Measurements from ENCODE around the gene ADRA2C.
A peak's percentile ranks its signal among the peaks of the same experiment; 100 is the strongest.

DNA sequence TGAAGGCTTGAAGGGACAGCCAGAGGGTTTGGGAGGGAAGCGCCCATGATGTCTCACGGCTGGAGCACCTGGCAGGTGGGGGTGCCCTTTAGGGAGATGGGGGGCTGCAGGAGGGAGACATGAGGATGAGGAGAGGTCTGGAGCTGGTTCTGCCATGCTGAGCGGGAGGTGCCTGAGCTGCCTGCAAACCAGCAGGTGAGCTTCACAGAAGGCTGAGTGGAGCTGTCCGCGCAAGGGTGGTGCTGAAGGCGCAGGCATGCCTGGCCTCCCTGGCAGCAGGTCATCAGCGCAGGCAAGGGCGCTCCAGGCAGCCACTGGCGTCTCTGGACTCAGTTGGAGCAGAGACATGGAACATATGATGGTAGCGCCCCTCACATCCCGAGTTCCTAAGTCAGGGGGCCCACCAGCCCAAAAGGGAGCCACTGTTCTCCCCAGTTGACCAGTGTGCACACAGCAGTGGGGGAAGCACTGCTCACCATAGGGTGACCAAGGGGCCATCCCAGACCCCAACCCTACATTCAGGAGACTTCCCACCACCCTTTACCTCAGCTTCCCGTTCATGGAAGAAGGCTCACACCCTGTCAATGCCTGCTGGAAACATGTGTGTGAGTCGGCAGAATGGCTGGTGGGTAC lies 25.8 kb downstream of the ADRA2C start:
- TF ChIP-seq, protein P1, sequence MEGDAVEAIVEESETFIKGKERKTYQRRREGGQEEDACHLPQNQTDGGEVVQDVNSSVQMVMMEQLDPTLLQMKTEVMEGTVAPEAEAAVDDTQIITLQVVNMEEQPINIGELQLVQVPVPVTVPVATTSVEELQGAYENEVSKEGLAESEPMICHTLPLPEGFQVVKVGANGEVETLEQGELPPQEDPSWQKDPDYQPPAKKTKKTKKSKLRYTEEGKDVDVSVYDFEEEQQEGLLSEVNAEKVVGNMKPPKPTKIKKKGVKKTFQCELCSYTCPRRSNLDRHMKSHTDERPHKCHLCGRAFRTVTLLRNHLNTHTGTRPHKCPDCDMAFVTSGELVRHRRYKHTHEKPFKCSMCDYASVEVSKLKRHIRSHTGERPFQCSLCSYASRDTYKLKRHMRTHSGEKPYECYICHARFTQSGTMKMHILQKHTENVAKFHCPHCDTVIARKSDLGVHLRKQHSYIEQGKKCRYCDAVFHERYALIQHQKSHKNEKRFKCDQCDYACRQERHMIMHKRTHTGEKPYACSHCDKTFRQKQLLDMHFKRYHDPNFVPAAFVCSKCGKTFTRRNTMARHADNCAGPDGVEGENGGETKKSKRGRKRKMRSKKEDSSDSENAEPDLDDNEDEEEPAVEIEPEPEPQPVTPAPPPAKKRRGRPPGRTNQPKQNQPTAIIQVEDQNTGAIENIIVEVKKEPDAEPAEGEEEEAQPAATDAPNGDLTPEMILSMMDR (conservative IDR thresholded peaks at IDR 0.05; ENCODE audit: low read depth in 2 of 2): no peak
- TF ChIP-seq POLR2AphosphoS5 (IDR thresholded peaks at IDR 0.05; ENCODE audit: low read depth): no peak
- no peak for TF ChIP-seq EZH2 (IDR thresholded peaks at IDR 0.05; ENCODE audit: low read depth, unreplicated experiment)
- TF ChIP-seq JUNB (IDR thresholded peaks at IDR 0.05; ENCODE audit: unreplicated experiment): no peak
- no peak for TF ChIP-seq EZH2phosphoT487 (IDR thresholded peaks at IDR 0.05; ENCODE audit: unreplicated experiment)
- peak; percentile 95 for TF ChIP-seq REST (IDR thresholded peaks at IDR 0.05; ENCODE audit: unreplicated experiment)

Measured in GM23338 (cell line).